HCT116 (cell line): ENCODE measurements around the gene PLAGL1. TPM values are rescaled to one million over a fixed set of nuclear protein-coding genes. Genes with fewer than 3 reads are reported as not detected.

Experiments
- ATAC-seq: fragments of 200-7000 bp; cut with Tn5 transposase; 2 replicates; pipeline ENCODE4 v1.9.1; 2020; ENCODE audit warnings: mild to moderate bottlenecking, moderate library complexity
- BruUV-seq: library from RNA; stranded (reverse); fragments of 400-500 nt; replicated peaks from 2 replicates; lab custom pipeline; 2021; lab: Mats Ljungman, UMichigan
- CTCF ChIA-PET: fragments of 300-600 bp; sonication (Branson Sonifier 250); formaldehyde crosslinking; loops from one replicate; lab custom pipeline; 2021; ENCODE audit warnings: antibody characterized with exemption; lab: Charles Lee
- POLR2A ChIA-PET: fragments of 300-600, 350-600 bp; sonication (Branson Sonifier 250); formaldehyde crosslinking; loops from one replicate; lab custom pipeline; 2021; ENCODE audit warnings: antibody characterized with exemption; lab: Charles Lee
- RAD21 ChIA-PET, 2 experiments: fragments of 300-600 bp; sonication (Branson Sonifier 250); formaldehyde crosslinking; loops; one replicate each; lab custom pipeline; 2023; ENCODE audit warnings: low total read pairs in 2 of 2; ENCODE audit not compliant: uncharacterized antibody in 2 of 2, unreplicated experiment in 2 of 2, low non-redundant PET in 1 of 2; lab: Charles Lee
- DNase-seq: peaks from one replicate; pipeline ENCODE4 v3.0.0-alpha.2; 2010; ENCODE audit warnings: low read depth, low spot score
- H2AFZ ChIP-seq: fragments of 200-600 bp; shearing (Covaris generic), sonication (generic); 2 replicates; pipeline ENCODE4 v1.6.1; 2017; ENCODE audit warnings: low read depth, mixed run types, mixed read lengths, antibody characterized with exemption, low read length; ENCODE audit not compliant: poor library complexity, severe bottlenecking
- H3K27ac ChIP-seq: 2 replicates; pipeline ENCODE4 v1.5.1; 2012; ENCODE audit warnings: low read depth, low read length
- H3K27me3 ChIP-seq: fragments of 200-600 bp; sonication (generic); 2 replicates; pipeline ENCODE4 v1.6.1; 2016; ENCODE audit warnings: mixed run types, low read length, mixed read lengths; ENCODE audit not compliant: insufficient read depth
- H3K36me3 ChIP-seq, 2 experiments: fragments of 200-500 bp in 1 of 2; fragments of 200-600 bp in 1 of 2; sonication (Bioruptor generic) in 1 of 2; sonication (generic) in 1 of 2; 2 replicates each; pipeline versions ENCODE4 v1.5.1 to v1.6.1; 2014 to 2016; ENCODE audit warnings: low read length in 2 of 2, inconsistent platforms in 1 of 2, mixed read lengths in 1 of 2, mixed run types in 1 of 2; ENCODE audit not compliant: insufficient read depth in 2 of 2, control insufficient read depth in 1 of 2
- H3K4me1 ChIP-seq, 2 experiments: fragments of 200-600 bp in 1 of 2; sonication (generic) in 1 of 2; 2 replicates each; pipeline versions ENCODE4 v1.5.1 to v1.6.1; 2012 to 2017; ENCODE audit warnings: low read length in 2 of 2, inconsistent platforms in 1 of 2, mild to moderate bottlenecking in 1 of 2, mixed read lengths in 1 of 2, mixed run types in 1 of 2, moderate library complexity in 1 of 2; ENCODE audit not compliant: insufficient read depth in 2 of 2, control insufficient read depth in 1 of 2
- H3K4me2 ChIP-seq: fragments of 200-600 bp; sonication (generic); 2 replicates; pipeline ENCODE4 v1.6.1; 2017; ENCODE audit warnings: mixed run types, low read length, mixed read lengths
- H3K4me3 ChIP-seq, 2 experiments: fragments of 200-600 bp in 1 of 2; sonication (generic) in 1 of 2; replicated peaks in 1 of 2; 2 replicates each; pipeline ENCODE4 v1.5.1; 2011 to 2016; ENCODE audit warnings: low read length in 2 of 2, control low read depth in 1 of 2, low read depth in 1 of 2, mild to moderate bottlenecking in 1 of 2, mixed read lengths in 1 of 2, mixed run types in 1 of 2
- H3K79me2 ChIP-seq: fragments of 200-600 bp; sonication (generic); 2 replicates; pipeline ENCODE4 v1.6.1; 2017; ENCODE audit warnings: mild to moderate bottlenecking, mixed run types, low read length, moderate library complexity, mixed read lengths; ENCODE audit not compliant: insufficient read depth
- H3K9ac ChIP-seq: fragments of 200-600 bp; sonication (generic); 2 replicates; pipeline ENCODE4 v1.6.1; 2016; ENCODE audit warnings: low read length, mixed read lengths
- H3K9me2 ChIP-seq: fragments of 200-600 bp; sonication (generic), shearing (Covaris generic); 2 replicates; pipeline ENCODE4 v1.6.1; 2017; ENCODE audit warnings: mixed run types, mild to moderate bottlenecking, moderate library complexity; ENCODE audit not compliant: insufficient read depth
- H3K9me3 ChIP-seq, 2 experiments: fragments of 200-500 bp in 1 of 2; fragments of 200-600 bp in 1 of 2; sonication (Bioruptor generic) in 1 of 2; sonication (generic) in 1 of 2; 2 replicates each; pipeline ENCODE4 v1.6.1; 2014 to 2017; ENCODE audit warnings: low read length in 2 of 2, mixed read lengths in 2 of 2, inconsistent platforms in 1 of 2, low read depth in 1 of 2, mild to moderate bottlenecking in 1 of 2, mixed run types in 1 of 2, moderate library complexity in 1 of 2; ENCODE audit not compliant: control insufficient read depth in 1 of 2, insufficient read depth in 1 of 2
- H4K20me1 ChIP-seq: fragments of 200-600 bp; sonication (generic), shearing (Covaris generic); 2 replicates; pipeline ENCODE4 v1.6.1; 2017; ENCODE audit warnings: mixed run types, mild to moderate bottlenecking, moderate library complexity; ENCODE audit not compliant: insufficient read depth
- EZH2 ChIP-seq: fragments of 200-600 bp; sonication (generic); IDR thresholded peaks from 2 replicates; pipeline ENCODE4 v1.6.1; 2017; ENCODE audit warnings: antibody characterized with exemption, mixed run types
- POLR2AphosphoS5 ChIP-seq: IDR thresholded peaks from 2 replicates; pipeline ENCODE4 v1.6.1; 2011; ENCODE audit warnings: mild to moderate bottlenecking, low read depth, low read length, moderate library complexity
- RAD21 ChIP-seq: IDR thresholded peaks from 2 replicates; pipeline ENCODE4 v1.6.1; 2012; ENCODE audit warnings: low read depth, mild to moderate bottlenecking
- SP1 ChIP-seq: IDR thresholded peaks from 2 replicates; pipeline ENCODE4 v1.6.1; 2012; ENCODE audit warnings: low read depth
- ZFX ChIP-seq: fragments of 450-650 bp; IDR thresholded peaks from 2 replicates; pipeline ENCODE4 v1.6.1; 2017
- intact Hi-C: fragments of 100-400 bp; cut with micrococcal nuclease; formaldehyde crosslinking; loops from 2 replicates; pipeline ENCODE4 v1.10.0; 2022
- total RNA-seq: library from RNA; stranded (reverse); gene quantifications from one replicate; pipeline ENCODE4 v1.2.1, GENCODE V29; 2021; ENCODE audit not compliant: unreplicated experiment
- TF ChIP-seq, protein P1 (sequence below): IDR thresholded peaks from 2 replicates; pipeline ENCODE4 v1.6.1; 2011; ENCODE audit warnings: mild to moderate bottlenecking, low read length, moderate library complexity; ENCODE audit not compliant: insufficient replicate concordance; ENCODE audit errors: extremely low read depth
- TF ChIP-seq, protein P2 (sequence below): IDR thresholded peaks from 2 replicates; pipeline ENCODE4 v1.6.1; 2012
- TF ChIP-seq, protein P3 (sequence below), 3 experiments: fragments of 200-600 bp in 1 of 3; sonication (generic) in 1 of 3; IDR thresholded peaks in 2 of 3; conservative IDR thresholded peaks in 1 of 3; 2 replicates each; pipeline ENCODE4 v1.5.1; 2012 to 2017; ENCODE audit warnings: low read depth in 2 of 3, low read length in 2 of 3, antibody characterized with exemption in 1 of 3, borderline replicate concordance in 1 of 3, control low read depth in 1 of 3, mild to moderate bottlenecking in 1 of 3, mixed read lengths in 1 of 3, mixed run types in 1 of 3, moderate library complexity in 1 of 3; ENCODE audit not compliant: insufficient read depth in 1 of 3

Gene PLAGL1
- total RNA-seq, 1 experiment from 2014 or later = 35.6 TPM

DNA sequence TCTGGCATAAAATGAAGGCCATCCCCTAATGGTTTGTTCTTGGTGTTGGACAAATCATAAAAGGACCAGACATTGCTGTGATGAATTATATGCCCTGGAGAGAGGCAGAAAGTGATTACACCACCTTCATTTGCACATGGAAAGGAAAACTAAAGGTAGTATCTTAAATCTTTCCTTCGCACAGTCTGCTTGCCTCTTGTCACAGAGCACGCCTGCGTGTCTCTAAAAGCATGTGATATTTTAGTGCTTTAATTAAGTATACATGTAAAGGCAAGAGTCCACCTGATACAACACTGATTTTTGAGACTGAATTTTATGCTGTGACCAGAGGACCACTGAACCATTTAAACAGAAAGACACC lies 28.8 kb upstream of the PLAGL1 start (continued):
- TF ChIP-seq, protein P1, sequence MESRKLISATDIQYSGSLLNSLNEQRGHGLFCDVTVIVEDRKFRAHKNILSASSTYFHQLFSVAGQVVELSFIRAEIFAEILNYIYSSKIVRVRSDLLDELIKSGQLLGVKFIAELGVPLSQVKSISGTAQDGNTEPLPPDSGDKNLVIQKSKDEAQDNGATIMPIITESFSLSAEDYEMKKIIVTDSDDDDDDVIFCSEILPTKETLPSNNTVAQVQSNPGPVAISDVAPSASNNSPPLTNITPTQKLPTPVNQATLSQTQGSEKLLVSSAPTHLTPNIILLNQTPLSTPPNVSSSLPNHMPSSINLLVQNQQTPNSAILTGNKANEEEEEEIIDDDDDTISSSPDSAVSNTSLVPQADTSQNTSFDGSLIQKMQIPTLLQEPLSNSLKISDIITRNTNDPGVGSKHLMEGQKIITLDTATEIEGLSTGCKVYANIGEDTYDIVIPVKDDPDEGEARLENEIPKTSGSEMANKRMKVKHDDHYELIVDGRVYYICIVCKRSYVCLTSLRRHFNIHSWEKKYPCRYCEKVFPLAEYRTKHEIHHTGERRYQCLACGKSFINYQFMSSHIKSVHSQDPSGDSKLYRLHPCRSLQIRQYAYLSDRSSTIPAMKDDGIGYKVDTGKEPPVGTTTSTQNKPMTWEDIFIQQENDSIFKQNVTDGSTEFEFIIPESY = no peak
- TF ChIP-seq SP1 (no peak), POLR2AphosphoS5 (no peak)
- TF ChIP-seq, all 23 proteins: peak for 0

DNA sequence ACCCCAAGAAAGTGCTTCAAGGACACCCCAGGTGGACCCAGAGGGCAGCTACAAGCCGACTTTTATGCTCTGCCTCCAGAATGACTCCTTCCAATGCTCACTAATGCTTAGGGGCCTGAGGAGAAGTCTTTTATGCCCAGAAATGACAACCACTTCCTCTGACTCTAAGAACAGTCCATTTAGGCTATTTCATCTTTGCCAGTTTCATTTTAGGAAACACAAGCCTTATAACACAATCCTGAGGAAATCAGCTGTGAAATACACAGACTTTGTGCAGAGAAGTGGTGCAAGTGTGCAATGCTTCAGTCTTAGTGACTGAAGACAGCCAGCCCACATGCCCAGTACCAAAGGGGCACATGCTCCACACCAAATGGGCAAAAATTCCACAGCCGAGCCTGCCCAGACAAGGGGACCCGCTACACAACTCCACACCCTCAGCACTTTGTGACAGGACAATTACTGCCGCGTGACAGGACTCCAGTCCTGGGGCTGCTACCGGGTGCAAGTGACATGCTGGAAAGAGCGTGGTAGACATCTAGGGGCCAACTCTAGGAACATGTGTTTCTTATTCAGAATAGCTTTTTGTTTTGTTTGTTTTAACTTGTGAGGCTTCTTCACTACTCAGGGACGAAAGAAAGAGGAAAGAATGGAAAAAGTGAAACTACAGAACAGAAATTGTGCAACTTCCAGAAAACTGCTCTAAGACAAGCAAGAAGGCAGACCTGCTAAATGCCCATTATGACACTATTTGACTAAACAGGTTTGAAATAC lies 28.2 kb upstream of the PLAGL1 start:
- Histone ChIP-seq H4K20me1 (no peaks in the 10 kb centered on the region), H2AFZ (no peak overlapping the region), H3K9ac (no peak overlapping the region), H3K4me2 (no peak overlapping the region), H3K36me3 (no peaks in the 10 kb centered on the region), H3K9me3 (no peaks in the 10 kb centered on the region), H3K4me3 (no peak overlapping the region), H3K27ac (no peak overlapping the region), H3K79me2 (no peaks in the 10 kb centered on the region), H3K27me3 (no peaks in the 10 kb centered on the region), H3K4me1 (no peaks in the 10 kb centered on the region), H3K9me2 (no peaks in the 10 kb centered on the region)
- RAD21 ChIA-PET = no interaction called here
- BruUV-seq = no TSS peak
- intact Hi-C loops = no loop called here
- CTCF ChIA-PET = interaction anchor here (1.3 to 1.4 kb wide), 2 partner anchors 96 to 461 kb away, joined by 4 read pairs; no protein-coding TSS in a partner anchor
- DNase-seq (no peak), ATAC-seq (peak; percentile 44; the same call in 1 of the 2 replicates)
- TF ChIP-seq, protein P2, sequence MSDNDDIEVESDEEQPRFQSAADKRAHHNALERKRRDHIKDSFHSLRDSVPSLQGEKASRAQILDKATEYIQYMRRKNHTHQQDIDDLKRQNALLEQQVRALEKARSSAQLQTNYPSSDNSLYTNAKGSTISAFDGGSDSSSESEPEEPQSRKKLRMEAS = no peak
- TF ChIP-seq, protein P3, sequence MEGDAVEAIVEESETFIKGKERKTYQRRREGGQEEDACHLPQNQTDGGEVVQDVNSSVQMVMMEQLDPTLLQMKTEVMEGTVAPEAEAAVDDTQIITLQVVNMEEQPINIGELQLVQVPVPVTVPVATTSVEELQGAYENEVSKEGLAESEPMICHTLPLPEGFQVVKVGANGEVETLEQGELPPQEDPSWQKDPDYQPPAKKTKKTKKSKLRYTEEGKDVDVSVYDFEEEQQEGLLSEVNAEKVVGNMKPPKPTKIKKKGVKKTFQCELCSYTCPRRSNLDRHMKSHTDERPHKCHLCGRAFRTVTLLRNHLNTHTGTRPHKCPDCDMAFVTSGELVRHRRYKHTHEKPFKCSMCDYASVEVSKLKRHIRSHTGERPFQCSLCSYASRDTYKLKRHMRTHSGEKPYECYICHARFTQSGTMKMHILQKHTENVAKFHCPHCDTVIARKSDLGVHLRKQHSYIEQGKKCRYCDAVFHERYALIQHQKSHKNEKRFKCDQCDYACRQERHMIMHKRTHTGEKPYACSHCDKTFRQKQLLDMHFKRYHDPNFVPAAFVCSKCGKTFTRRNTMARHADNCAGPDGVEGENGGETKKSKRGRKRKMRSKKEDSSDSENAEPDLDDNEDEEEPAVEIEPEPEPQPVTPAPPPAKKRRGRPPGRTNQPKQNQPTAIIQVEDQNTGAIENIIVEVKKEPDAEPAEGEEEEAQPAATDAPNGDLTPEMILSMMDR (IDR thresholded peaks at IDR 0.05 in 2 of 3, conservative IDR thresholded peaks at IDR 0.05 in 1 of 3; ENCODE audit: borderline replicate concordance in 1 of 3, insufficient read depth in 1 of 3, low read depth in 2 of 3, low read length in 2 of 3) = 0 out of 6 replicates have a peak, but pooled peaks of 2 of the 3 experiments have one; percentile 5 to 17
- TF ChIP-seq POLR2AphosphoS5 = no peak
- TF ChIP-seq ZFX = no peak
- no peak for TF ChIP-seq EZH2
- TF ChIP-seq RAD21 = peak; percentile 44; the same call in 1 of the 2 replicates
- no peak for TF ChIP-seq SP1
- POLR2A ChIA-PET = no interaction called here
